Left lobe of liver (tissue), 2 donors: ENCODE measurements around the gene TOMM40L. TPM values are rescaled to one million over a fixed set of nuclear protein-coding genes. Genes with fewer than 3 reads are reported as not detected.
"Not testable (repeated sequence)": the region's sequence is repeated elsewhere in the genome, so short reads cannot be mapped to it uniquely, and the experiment has no call there.

Experiments
- ATAC-seq: fragments of 200-7000 bp; cut with Tn5 transposase; one replicate; pipeline ENCODE4 v1.9.1; 2020; ENCODE audit warnings: mild to moderate bottlenecking, moderate library complexity
- DNase-seq: peaks from one replicate; pipeline ENCODE4 v3.0.0-alpha.2; 2020; ENCODE audit warnings: low spot score
- total RNA-seq: library from RNA; stranded (reverse); gene quantifications from one replicate; pipeline ENCODE4 v1.2.1, GENCODE V29; 2021
- donor health status: DM: no; HTN: no; CAD: no; lungs with moderate emphysema.
- donor health status: DM: no; HTN: yes; CAD: no.

TOMM40L gene
- total RNA-seq, 1 donor from 2014 or later, result 6.3 TPM

GRCh38 chr1:161250100-161250499, 24.2 kb downstream of the TOMM40L start:
- not testable (repeated sequence) for DNase-seq, ATAC-seq

GRCh38 chr1:161250829-161251228, 25.0 kb downstream of the TOMM40L start:
- DNase-seq (no peak), ATAC-seq (no peak)

GRCh38 chr1:161251579-161251978, 25.7 kb downstream of the TOMM40L start:
- ATAC-seq (no peak), DNase-seq (no peak)

- peak; percentile 78 for DNase-seq
- not testable (repeated sequence) for ATAC-seq
Observed at GRCh38 chr1:161255302-161255701, 29.4 kb downstream of the TOMM40L start.

GRCh38 chr1:161255955-161256520, 30.2 kb downstream of the TOMM40L start:
- not testable (repeated sequence) for DNase-seq, ATAC-seq

GRCh38 chr1:161257109-161257508, 31.2 kb downstream of the TOMM40L start:
- not testable (repeated sequence) for DNase-seq, ATAC-seq

- DNase-seq (peak; percentile 79), ATAC-seq (peak; percentile 96)
Observed at GRCh38 chr1:161258439-161259344, 32.8 kb downstream of the TOMM40L start, which contains the start of gene PCP4L1. Gene PCP4L1 (plus strand): TSS chr1:161258745. CDS start chr1:161258975, 230 bp downstream.

GRCh38 chr1:161259345-161259702, 33.5 kb downstream of the TOMM40L start:
- DNase-seq, result no peak
- ATAC-seq, result no peak

GRCh38 chr1:161259765-161260164, 33.9 kb downstream of the TOMM40L start:
- ATAC-seq, result no peak

GRCh38 chr1:161260376-161261260, 34.8 kb downstream of the TOMM40L start:
- DNase-seq (no peak), ATAC-seq (peak; percentile 21)

More at GRCh38 chr1:161259765-161260164, 33.9 kb downstream of the TOMM40L start:
- no peak for DNase-seq

- no peak for DNase-seq
- no peak for ATAC-seq
Observed at GRCh38 chr1:161261261-161262235, 35.7 kb downstream of the TOMM40L start.

- ATAC-seq, result no peak
- no peak for DNase-seq
Observed at GRCh38 chr1:161265305-161265704, 39.4 kb downstream of the TOMM40L start.

- no peak for DNase-seq
- no peak for ATAC-seq
Observed at GRCh38 chr1:161266202-161266601, 40.3 kb downstream of the TOMM40L start.

GRCh38 chr1:161266836-161267235, 41.0 kb downstream of the TOMM40L start:
- no peak for ATAC-seq
- DNase-seq, result no peak

- ATAC-seq (no peak), DNase-seq (no peak)
Observed at GRCh38 chr1:161267321-161267720, 41.5 kb downstream of the TOMM40L start.

- DNase-seq (no peak), ATAC-seq (no peak)
Observed at GRCh38 chr1:161273402-161273801, 47.5 kb downstream of the TOMM40L start.

- ATAC-seq (no peak), DNase-seq (no peak)
Observed at GRCh38 chr1:161274874-161275273, 49.0 kb downstream of the TOMM40L start.
